HG03045 (cell line): ENCODE measurements around the gene TM7SF3.
"Not testable (repeated sequence)": the region's sequence is repeated elsewhere in the genome, so short reads cannot be mapped to it uniquely, and the experiment has no call there.

ENCODE experiments used
- ATAC-seq: cut with Tn5 transposase; IDR thresholded peaks from one replicate; pipeline ENCODE4 v1.9.1; 2021; ENCODE audit warnings: mild to moderate bottlenecking, moderate library complexity; ENCODE audit not compliant: unreplicated experiment

TM7SF3 gene

DNA sequence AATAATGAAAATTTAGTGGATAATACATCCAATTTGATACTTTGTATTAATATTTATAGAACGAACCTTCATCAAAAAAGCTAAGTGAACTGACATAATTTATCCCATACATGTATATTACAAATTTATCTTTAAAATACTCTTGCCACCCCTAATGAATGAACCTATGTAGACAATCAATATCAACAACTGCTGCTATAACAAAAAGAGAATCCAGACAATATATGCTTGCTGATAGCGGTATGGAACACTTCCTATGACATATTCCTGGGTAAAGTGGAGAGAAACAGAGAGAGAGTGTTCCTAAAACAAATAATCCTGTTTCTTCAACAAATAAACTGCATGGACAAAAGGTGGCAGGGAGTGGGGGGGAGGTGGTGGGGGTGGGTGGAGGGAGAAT lies 31.3 kb downstream of the TM7SF3 start:
- ATAC-seq, result no peak

DNA sequence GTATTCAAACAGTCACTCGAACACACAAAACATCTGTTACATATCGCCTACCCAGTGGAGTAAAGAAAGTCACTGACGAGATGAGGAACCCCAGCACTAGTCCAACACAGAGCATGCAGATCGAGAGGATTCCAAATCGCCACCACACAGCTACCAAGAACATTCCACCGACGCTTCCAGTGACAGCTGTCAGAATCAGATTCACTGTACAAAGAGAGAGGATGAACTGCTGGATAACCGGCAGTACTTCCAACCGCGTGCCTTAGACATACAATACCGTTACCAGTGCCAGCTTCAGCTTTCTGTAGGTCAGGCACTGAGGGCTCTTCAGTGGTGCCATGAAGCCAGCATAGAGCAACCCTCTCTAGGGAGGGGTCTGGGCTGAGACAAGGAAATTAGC lies 34.5 kb downstream of the TM7SF3 start:
- no peak for ATAC-seq

DNA sequence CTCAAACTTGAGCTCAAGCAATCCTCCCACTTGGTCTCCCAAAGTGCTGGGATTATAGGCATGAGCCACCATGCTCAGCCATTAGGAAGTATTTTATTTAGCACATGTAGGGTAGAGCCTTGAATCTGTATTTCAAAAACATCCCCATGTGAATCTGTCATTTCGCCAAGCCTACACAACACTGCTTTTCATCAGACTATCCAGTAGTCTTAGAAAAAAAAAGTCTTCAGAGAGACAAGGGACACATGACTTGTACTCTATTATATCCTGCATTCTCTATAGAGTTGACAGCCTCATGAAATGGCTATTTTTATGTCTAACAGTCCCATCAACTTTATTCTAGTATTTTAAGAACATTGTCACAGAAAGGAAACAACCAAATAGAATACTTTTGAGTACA lies 35.4 kb downstream of the TM7SF3 start:
- no peak for ATAC-seq

DNA sequence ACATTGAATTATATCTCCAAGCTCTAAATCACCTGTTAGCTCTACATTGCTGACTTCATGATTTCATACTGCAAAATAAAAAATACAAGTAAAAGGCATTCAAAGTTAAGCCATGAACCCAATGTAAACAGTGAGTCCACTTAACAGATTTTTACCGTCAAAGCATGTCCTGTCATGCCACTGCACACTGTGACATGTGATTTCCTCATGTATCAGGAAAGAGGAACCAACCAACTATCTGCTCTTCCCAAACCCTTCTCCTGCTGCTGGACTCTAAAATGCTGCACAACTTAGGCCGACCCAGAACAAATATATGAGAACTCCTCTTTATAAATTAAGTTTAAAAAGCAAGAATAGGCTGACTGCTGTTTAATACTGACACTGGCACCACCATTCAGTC lies 37.5 kb downstream of the TM7SF3 start:
- no peak for ATAC-seq

DNA sequence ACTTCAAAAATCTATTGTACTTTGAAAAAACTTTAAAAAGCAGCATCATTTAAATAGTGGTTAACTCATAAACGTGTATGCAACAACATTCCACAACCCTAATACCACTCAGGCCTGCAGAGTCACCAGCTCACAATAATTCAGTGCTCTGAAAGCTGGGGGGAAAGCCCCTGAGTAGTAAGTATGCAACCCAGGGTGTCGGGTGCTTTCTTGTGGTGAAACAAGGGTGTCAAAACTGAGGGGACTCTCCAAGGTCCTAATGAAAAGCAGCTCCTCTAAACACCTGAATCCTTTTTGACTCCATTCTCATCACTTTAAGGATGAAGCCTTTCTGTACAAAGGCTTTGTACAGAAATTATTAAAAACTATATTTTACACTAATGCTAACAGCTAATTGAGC lies 42.2 kb downstream of the TM7SF3 start:
- peak; percentile 98 for ATAC-seq

DNA sequence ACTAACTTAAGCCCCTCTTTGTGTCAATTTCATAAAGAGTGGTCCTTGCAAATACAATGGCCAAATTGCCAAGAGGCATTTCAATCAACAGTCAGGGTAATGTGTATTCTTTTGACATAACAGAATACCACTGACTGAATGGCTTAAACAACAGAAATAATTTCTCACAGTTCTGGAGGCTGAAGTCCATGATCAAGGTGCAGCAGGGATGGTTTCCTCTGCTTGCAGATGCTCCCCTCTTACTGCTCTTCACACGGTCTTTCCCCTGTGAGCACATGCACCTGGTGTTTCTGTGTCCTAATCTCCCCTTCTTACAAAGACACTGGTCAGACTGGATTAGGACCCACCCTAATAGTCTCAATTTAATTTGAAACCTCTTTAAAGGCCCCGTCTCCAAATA lies 44.0 kb downstream of the TM7SF3 start:
- ATAC-seq, result no peak

DNA sequence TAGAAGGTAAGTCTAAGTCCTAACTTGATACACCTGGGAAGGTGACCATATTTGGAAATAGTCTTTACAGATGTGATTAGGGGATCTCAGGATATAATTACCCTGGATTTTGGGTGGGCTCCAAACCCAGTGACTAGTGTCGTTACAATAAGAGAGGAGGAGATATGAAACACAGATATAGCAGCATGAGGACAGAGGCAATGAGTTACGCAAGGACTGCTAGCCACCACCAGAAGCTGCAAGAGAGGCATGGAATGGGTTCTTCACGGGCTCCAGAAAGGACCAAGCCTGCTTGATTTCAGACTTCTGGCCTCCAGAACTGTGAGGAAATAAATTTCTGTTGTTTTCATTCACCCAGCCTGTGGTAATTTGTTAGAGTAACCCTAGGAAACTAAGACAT lies 47.3 kb downstream of the TM7SF3 start:
- no peak for ATAC-seq

DNA sequence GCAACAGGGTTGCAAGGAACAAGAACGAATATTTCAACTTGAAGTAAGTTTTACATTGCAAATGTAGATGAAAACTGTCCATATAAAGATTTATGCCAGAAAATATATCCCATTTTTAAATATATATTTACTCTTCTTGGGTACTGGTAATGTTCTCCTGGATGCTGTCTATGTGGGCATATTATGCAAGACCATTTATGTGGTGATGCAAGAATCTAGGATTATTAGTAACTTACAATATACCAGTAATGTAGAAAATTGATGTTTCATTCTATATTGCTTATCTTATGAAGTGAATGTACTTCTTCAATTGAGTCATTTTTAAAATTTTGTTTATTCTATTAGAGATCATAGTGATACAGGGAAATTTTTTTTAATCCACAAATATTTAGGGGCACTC lies 50.8 kb downstream of the TM7SF3 start:
- ATAC-seq, result no peak

DNA sequence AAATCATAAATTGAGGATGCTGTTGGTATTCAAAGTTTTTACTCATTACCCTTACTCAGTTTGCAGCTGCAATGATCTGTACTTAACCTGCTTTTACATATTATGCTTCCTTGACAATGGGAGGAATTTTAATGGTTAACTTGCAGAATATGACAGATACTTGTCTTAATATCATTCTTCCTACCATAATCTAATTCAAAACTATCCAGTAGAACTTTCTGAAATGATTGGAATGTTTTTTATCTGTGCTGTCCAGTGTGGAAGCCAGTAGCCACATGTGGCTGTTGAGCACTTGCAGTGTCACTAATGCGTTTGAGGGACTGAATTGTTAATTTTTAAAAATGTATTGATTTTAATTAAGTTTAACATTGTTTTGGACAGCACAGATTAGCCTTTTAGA lies 52.4 kb downstream of the TM7SF3 start:
- no peak for ATAC-seq

DNA sequence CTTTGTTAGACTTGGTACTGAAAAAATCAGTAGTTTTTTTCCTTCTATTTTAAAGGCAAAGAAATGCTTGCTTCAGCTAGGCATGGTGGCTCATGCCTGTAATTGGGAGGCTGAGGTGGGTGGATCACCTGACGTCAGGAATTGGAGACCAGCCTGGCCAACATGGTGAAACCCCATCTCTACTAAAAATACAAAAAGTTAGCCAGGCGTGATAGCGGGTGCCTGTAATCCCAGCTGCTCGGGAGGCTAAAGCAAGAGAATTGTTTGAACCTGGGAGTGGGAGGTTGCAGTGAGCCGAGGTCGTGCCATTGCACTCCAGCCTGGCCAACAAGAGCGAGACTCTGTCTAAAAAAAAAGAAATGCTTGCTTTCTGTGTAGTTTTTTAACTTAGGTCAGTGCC lies 52.8 kb downstream of the TM7SF3 start:
- not testable (repeated sequence) for ATAC-seq

DNA sequence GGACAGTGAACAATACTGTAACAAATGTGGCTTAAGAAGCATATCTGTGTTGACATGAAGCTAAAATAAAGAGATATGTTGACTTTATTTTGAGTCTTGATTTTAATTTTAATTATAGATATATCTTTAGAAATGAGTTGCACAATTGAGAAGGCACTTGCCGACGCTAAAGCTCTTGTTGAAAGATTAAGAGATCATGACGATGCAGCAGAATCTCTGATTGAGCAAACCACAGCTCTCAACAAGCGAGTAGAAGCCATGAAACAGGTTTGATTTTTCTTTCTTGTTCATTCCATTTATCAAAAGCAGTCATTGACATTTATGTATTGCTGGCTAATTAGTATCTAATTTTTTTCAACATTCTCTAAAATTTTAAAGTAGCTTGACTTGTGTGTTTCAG lies 60.2 kb downstream of the TM7SF3 start:
- ATAC-seq, result no peak

DNA sequence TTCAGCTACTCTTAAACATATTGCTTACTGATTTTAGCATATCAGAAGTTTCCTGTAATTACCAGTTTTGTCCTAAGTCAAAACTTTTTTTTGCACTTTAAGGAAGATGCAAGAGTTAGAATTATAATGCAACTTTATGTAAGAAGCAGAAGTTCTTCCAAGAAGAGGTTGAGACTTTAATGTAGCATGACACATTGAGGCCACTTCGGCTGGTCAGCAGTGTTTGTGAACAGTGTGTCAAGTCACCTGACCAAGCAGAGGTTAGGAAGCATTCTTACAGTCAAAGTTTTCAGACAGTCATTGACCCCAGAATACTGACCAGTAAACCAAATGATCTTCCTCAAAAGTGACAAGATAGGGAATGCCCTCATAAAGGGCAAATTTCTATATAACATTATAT lies 60.7 kb downstream of the TM7SF3 start:
- no peak for ATAC-seq

DNA sequence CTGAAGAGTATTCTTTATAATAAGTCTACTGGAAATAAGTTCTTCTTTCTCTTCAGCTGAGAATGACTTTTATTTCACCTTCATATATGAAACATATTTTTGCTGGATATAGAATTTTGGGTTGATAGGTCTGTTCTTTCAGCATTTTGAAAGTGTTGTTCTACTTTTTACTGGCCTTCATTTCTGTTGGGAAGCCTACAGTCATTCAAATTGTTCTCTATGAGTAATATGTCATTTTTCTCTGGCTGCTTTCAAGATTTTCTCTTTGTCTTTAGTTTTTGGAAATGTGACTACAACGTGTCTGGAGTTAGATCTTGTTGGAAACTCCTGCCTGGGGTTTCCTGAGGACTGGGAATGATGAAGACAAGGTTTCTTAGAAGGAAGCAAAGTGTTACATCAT lies 65.9 kb downstream of the TM7SF3 start:
- no peak for ATAC-seq

DNA sequence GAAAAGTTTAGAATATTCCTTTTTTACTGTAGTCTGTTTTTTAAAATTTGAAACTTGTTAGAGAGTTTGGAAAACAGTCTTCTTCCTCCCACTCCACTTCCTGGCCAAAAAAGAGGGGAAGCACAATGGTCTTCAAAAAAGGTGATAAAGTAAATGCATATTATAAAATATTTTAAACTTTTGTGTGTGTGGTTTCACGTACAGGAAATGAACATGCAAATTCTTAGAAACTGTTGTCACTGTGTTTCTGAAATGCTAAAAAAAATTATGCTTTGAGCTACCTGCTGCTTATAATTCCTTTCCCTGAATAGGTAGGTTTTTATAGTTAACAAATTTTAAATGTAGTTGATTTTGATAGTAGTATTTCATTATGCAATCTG lies 73.0 kb downstream of the TM7SF3 start:
- no peak for ATAC-seq

DNA sequence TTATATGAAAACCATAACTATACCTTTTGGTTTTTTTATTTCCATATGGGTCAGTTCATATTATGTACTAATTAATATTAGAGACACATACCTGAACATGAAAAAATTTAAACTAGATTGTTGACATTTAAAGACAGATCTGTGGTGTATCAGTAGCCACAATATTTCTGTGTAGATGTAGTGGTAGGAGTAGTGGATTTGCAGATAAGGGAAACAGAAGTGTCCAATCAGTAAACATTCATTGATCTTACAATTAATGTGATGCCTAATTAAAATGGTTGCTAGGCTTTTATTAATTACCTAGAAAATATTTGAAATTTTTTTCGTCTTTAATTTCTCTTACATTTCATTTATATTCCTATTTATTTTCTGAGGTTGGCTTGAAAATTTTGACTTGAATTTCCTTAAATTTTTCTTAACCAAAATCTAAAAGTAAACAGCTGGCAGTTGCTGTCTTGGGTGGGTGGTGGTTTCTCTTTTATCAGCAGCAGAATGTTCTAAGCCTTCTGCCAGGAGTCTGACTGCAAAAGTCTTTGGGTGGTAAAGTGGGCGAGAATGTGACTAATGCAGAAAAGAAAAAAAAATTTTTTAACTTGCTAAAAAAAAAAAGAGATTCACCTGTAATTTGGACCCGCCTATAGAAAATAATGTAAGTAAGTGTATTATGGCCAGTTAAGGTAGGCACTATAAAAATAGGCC lies 73.5 kb downstream of the TM7SF3 start:
- ATAC-seq, result no peak

DNA sequence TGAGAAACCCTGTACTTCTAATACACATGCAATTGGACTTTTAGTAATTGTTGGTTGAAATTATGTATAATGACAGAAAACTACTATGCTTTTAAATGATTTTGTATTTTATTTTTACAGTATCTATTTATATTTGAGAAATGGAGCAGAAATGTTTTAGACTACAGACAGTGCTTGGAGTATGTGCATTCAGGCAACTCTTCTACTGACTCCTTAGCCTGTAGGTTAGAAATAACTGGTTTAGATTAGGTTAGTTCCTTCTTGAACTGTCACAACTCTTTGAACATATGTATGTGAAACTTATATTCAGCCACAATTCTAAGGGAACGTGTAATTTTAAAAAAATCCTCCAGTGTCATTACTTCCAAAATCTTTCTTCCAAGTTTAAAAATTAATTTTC lies 74.2 kb downstream of the TM7SF3 start:
- ATAC-seq, result no peak

DNA sequence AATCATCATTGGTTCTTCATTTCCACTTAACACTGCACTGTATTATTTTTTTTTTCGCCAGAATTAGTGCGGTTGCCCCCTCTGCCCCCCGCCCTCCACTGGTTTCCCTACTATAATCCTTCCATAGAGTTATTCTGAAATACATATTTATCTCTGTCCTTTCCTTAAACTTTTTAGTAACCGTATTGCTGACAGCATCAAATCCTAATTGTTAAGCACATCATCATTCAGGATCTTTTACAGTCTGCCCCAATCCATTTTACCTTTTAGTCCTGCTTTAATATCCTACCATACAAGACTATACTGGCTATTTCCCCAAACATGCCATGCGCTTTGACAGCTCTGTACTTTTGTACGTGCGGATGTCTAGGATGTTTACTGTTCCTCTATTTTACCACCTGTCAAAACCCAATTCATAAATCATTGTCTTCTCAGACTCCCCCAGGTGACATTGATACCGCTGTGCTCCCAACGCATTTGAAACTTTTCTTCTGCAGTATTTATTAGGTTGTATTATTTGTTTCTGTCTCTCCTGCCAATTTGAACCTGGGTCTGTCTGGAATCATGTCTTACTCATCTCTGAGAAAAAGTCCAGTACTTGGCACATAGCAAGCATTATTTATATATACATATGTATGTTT lies 74.9 kb downstream of the TM7SF3 start:
- ATAC-seq, result no peak

DNA sequence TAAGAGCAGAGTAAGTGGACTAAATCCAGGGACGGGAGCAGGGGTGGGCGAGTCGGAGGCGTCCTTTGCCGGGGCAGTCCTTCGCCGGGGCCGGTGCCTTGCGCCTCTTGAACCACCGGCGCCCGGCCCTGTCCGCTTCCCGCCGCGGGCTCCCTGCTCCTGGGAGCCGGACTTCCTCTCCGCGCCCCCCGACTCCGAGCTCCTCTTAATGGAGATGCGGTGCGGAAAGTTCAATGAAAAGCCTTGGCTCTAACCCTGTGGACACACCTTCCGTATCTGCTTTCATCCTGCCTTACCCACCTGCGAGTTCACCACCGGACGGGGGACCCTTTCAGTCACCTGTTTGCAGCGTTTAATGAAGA lies 75.5 kb downstream of the TM7SF3 start:
- peak; percentile 21 for ATAC-seq

DNA sequence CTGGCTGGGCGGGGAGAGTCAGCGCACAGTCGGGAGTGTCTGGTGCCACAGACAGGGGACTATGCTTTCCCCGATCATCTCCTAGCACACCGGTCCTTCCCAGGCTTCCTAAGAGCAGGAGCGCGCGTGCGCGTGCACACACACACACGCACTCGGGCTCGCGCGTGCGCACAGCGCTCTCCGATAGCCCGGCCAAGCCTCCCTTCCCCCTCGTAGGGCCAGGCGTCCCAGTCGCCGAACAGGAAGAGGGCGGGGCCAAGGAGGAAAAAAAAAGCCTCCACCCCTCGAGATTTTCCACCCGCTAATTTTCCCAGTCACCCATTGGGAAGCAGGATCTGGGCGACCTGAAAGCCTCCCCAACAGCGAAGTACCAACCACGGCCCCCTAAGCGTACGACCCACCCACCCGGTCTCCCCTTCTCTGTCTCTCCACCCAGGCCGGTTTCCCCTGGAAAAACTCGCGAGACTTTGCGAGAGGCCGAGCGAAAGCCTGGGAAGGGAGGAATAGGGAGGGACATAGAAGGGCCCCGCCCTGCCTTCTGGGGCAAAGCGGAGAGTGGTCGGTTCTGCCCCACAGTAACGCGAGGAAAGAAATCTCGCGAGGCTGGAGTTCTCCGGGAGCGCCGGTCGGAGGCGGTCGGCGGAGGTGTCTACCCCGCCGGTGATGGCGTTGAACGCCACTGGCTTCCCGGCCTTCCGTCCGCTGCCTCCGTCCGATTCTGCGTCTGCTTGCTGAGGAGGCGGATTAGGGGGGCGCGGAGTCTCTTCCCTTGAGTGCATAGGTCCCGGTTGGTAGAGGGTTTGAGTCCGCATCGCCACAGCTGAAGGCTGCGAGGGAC lies 76.1 kb downstream of the TM7SF3 start, which contains the start of the genes FGFR1OP2 and INTS13:
Gene FGFR1OP2 (plus strand): TSS at position 608 of the 838 bp plus-strand sequence. CDS start 15,689 bp downstream, outside the sequence.
Gene INTS13 (minus strand): TSS at position 119 of the 838 bp plus-strand sequence. CDS start 1,178 bp downstream, outside the sequence.
- ATAC-seq, result peak; percentile 89

DNA sequence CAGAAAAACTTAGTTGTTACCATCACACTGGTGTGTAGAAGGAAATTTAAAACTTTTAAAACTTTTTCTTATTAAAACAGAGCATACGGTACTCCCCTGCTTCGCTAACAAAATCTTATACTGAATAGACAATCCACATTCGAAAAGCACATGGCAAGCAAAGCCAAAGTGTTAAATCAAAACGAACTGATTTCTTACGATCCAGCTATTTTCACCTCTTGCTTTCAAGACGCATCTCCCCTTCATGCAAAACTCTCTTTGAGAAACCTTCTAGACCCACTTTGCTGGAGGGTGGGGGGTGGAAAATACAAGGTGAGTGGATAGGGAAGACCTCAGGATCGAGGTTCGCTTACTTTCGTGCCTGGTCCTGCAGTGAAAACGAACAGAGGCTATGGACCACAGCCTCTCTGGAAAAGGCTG lies 76.7 kb downstream of the TM7SF3 start:
- peak; percentile 4 for ATAC-seq

DNA sequence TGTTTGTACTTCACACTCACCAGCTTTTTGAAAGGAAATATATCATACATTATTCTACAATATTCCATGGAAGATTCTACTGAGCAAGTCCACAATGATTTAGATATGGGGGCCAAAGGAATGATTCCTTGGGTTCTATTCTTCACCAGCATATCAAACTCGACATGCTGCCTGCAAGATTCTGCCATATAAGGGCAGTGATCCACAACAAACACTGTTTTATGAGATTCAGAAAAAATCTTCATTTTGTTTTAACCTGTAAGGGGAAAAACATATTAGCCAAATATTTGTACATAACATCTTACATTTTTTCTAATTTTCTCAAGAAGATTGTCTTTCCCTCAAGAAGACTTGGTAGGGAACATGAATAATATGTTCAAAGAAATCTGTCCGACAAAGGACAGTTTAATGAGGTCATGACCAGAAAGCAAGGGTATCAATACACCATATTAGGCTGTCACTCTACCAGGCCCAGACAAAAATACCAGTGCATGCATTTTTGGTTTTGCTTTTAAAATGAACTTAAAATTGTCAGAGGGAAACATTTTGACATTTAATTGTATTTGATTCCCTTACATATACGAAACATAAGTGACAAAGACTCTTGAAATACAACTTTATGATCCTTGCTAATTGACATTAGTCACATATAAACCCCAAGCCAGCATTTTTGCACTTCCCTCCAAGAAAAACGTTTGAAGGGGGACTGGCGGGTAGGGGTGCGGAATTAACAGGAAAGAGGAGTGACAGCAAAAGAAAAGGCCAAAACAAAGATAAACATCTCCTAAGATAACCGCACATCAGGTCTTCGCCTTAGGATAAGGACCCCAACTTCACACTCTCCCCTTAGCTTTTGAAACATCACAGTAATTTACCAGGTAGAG lies 77.4 kb downstream of the TM7SF3 start:
- no peak for ATAC-seq
